VCaP (cell line): ENCODE results near the gene VIPR2.

ENCODE experiments used
- H3K27ac ChIP-seq: fragments of 450-650 bp; 2 replicates; pipeline ENCODE4 v1.5.1; 2017
- TF ChIP-seq, protein P1 (sequence below): fragments of 450-650 bp; conservative IDR thresholded peaks from 2 replicates; pipeline ENCODE4 v1.5.1; 2017; ENCODE audit warnings: mild to moderate bottlenecking, moderate library complexity

VIPR2 gene

DNA sequence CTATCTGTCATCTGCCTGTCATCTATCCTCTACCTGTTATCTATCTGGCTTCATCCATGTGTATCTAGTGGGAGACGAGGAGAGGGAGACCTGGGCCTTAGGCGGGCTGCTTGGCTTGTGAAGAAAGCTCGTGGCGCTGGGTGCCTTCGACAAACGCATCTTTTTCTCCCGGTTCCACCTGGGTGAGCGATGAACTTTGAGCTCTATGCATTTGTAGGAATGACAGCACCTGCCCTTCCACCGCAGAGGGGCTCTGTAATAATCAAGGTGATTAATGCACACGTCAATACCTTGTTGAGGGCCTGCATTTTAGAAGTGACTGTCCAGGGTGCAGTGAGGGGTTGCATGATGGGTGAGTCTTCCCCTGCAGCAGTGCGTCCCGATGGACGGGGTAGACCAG, 2.6 kb upstream of the VIPR2 start:
- TF ChIP-seq, protein P1, sequence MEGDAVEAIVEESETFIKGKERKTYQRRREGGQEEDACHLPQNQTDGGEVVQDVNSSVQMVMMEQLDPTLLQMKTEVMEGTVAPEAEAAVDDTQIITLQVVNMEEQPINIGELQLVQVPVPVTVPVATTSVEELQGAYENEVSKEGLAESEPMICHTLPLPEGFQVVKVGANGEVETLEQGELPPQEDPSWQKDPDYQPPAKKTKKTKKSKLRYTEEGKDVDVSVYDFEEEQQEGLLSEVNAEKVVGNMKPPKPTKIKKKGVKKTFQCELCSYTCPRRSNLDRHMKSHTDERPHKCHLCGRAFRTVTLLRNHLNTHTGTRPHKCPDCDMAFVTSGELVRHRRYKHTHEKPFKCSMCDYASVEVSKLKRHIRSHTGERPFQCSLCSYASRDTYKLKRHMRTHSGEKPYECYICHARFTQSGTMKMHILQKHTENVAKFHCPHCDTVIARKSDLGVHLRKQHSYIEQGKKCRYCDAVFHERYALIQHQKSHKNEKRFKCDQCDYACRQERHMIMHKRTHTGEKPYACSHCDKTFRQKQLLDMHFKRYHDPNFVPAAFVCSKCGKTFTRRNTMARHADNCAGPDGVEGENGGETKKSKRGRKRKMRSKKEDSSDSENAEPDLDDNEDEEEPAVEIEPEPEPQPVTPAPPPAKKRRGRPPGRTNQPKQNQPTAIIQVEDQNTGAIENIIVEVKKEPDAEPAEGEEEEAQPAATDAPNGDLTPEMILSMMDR = no peak
- H3K27ac ChIP-seq = no peak overlapping the region

DNA sequence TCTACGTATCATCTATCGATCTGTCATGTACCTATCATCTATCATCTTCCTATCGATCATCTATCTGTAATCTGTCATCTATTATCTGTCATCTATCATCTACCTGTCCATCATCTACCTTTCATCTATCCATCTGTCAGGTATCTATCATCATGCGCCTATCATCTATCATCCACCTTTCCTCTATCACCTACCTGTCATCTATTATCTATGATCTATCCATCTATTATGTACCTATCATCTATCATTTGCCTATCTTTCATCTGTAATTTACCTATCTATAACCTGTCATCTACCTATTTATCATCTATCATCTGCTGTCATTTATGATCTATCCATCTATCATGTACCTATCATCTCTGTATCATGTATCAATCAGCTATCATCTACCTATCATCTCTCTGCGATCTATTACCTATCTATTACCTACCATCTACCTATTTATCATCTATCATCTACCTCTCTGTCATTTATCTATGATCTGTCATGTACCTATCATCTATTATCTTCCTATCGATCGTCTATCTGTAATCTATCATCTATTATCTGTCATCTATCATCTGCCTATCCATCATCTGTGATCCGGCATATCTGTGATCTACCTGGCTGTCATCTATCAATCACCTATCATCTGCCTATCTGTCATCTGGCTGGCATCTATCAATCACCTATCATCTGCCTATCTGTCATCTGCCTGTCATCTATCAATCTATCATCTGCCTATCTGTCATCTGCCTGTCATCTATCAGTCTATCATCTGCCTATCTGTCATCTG, 1.6 kb upstream of the VIPR2 start:
- TF ChIP-seq, protein P1 = no peak
- no peak overlapping the region for H3K27ac ChIP-seq

DNA sequence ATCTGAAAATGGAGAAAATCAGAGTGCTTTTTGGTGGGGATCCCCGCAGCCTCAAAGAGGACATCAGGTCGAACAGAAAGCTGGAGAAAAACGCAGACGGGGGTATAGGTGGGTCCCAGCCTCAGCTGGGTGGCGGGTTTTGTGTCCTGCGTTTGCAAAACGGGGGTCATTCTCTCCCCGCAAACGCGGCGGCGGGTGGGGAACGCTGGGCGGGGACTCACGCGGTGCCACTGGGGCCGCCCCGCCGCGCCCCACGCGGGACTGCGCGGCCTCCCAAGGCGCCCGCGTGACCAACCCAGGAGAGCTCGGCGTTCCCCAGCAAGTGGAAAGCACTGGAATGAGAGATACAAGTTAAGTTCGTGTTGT, 806 bp upstream of the VIPR2 start:
- no peak overlapping the region for H3K27ac ChIP-seq
- TF ChIP-seq, protein P1 = no peak

DNA sequence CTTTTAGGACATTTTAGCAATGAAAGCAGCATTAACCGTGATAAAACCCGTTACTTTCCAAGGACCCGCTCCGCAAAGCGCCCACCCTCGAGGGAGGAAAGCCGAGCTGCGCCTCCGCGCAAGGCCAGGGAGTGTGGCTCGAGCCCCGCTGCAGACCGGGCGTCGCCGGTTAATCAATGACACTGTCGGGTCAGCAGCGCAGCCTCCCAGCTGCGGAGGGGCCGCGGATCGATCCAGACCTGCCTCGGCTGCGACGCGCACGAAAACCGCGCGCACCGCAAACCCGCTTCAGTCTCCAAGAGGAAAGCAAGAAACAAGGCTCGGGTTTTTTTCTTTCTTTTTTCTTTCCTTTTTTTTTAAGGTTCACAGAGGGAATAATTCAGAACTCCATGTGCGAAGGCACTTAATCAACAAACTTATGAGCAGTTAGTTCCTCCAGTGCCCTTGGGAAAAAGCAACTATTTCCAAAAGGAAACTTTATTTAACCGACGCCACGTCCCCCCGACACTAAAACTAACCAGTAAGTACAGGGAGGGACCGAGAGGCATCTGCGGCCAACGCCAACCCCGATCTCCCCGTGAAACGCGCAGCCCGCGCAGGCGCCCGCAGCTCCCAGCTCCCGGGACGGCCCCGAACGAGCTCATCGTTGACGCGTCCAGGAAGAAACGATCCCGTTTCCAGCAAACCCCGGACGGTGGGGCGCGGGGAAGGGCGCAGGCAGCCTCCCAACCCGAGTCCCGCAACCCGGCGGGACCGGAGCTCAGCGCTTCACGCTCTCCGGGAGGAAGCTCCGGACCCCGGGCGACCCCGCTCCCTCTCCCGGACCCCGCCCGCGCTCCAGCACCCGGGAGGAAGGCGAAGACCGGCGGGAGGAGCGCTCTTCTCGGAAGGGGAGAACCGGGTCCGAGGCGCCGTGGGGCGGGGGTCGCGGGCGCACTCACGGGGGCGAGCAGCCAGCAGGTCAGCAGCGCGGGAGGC, 598 bp downstream of the VIPR2 start:
- peak overlapping the region; percentile 21; the same call in 1 of the 2 replicates for H3K27ac ChIP-seq
- TF ChIP-seq, protein P1 = no peak

DNA sequence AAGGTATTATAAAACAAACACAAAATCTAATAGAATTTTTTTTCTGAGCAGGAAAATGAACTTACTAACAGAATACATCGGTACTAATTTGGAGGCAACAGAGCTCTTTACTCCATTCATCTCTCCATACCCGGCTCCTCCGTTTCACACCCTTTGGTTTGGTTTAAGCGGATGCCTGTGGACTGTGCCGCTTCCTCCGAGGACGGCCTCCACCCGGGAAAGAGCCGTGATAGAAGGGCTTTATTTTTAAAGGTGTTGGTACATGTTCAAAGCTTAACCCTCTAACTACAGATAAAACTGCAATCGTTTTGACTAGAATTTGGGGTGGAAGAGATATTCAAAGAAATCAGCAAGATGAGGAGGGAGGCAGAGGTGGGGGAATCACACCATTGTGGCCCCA, 1.9 kb downstream of the VIPR2 start:
- no peak overlapping the region for H3K27ac ChIP-seq
- TF ChIP-seq, protein P1 = no peak

DNA sequence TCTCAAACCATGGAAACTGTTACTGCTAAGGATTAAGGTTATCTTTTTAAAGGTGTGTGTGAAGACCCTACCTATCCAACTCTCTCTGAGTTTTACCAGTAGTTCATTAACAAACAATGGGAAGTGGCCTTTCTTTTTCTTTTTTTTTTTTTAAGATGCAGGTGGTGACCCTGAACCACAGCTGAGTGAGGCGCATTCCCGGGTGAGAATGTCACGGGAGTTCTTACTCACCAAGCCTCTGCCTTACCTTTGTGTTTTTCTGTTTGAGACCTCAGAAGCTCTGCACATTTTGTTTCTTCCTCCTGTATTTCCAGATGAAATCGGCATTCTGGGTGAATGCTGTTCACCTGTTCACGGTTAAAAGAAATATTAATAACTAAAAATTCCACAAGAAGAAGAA, 2.5 kb downstream of the VIPR2 start:
- TF ChIP-seq, protein P1 = no peak
- no peak overlapping the region for H3K27ac ChIP-seq

DNA sequence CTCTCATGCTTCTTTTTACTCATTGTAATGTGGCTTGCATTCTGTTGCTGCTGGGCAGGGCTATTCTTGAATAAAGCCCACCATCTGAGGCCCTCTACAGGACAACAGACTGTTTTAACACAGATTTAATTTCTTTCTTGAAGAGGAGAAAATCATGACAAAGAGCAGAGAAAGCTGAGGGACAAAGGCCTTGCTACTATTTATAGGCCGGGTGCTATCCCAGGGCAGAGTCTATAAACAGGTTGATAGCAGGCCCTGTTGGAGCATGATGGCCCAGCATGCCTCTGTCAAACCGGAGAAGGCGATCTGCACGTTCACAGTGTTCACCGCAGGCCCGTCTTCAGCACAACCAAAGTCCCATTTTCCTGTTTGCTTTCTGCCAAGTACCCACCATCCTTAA, 3.0 kb downstream of the VIPR2 start:
- H3K27ac ChIP-seq = peak overlapping the region; percentile 51; the same call in 1 of the 2 replicates
- TF ChIP-seq, protein P1 = peak; percentile 36
